CD4-positive, alpha-beta T cell treated with Interleukin-6 at 100 ng/mL for 8 hours (primary cell): ENCODE measurements around the gene ZNF419.
"Not testable (repeated sequence)": the region's sequence is repeated elsewhere in the genome, so short reads cannot be mapped to it uniquely, and the experiment has no call there.

Experiments
- DNase-seq: peaks from one replicate; pipeline ENCODE4 v3.0.0-alpha.2; 2020; ENCODE audit warnings: mixed read lengths, low spot score

ZNF419 gene

GRCh38 chr19:57487477-57488298, at the start of gene ZNF419:
Gene ZNF419, plus strand, starts transcription at chr19:57487750. Its CDS starts 201 bp downstream, at chr19:57487951.
- peak; percentile 94 for DNase-seq

GRCh38 chr19:57437931-57438330, 49.6 kb upstream of the ZNF419 start:
- no peak for DNase-seq

GRCh38 chr19:57438925-57439324, 48.6 kb upstream of the ZNF419 start:
- no peak for DNase-seq

DNA sequence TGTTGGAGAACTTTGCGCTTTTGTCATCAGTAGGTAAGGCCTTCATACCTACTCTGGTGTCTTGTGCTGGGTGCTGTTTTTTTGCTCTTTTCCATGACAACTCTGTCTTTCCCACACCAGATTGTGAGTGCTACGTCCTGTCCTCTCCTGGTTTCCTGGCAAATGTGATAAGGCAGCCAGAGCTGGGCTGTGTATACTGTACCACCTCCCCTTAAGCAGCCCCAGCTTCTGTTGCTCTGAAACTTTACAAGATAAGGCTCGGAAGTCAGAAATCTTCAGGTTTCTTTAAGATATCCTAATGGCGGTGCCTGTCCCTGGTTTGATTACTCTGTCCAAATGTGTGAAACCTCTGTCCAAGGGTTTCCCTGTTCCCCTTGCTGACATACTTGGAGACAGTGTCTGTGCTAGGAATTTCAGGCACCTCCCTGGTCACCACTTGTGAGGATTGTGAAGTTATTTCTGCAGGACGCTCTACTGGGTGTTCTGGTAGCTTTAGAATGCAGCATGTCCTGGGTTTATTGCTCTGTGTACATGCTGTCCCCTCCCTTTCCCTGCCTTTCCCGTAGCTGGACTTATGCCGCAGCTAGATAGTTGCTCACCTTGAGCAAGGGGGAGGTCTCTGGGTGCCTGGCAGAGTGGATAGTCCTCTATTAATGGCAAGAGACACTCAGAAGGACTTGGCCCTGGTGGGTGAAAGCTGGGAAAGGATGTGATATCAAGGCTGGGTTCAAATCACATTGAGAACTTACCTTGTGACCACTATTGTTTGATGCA, 45.4 kb upstream of the ZNF419 start:
- no peak for DNase-seq

DNA sequence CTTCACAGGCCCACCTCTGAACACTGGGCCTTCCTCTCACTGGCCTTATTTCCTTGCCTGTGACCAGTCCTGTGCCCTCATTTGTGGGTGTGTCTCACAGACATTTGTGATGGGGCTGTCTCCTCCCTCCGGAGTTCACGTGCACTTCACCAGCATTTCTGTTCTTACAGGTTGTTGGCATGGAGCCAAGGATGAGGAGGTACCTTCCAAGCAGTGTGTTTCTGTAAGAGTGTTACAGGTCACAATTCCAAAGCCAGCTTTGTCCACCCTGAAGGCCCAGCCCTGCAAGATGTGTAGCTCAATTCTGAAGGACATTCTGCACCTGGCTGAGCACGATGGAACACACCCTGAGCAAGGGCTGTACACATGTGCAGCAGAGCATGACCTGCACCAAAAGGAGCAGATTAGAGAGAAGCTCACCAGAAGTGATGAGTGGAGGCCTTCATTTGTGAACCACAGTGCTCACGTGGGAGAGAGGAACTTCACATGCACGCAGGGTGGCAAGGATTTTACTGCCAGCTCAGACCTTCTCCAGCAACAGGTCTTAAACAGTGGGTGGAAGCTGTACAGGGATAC, 44.3 kb upstream of the ZNF419 start:
- no peak for DNase-seq

DNA sequence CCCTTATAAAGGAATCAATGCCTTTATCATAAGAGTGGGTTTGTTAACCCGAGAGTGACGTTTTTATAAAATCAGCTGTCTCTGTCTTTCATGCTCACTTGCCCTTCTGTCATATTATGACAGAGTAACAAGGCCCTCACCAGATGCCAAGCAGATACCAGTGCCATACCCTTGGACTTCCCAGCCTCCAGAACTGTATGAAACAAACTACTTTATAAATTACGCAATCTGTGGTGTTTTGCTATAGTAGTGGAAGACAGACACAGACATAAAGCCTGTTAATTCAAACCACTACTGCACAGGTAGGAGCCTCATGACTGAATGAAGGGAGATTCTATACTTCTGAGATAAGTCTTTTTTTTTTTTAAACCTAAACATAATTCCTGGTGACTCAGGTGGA, 35.2 kb upstream of the ZNF419 start:
- DNase-seq = no peak

DNA sequence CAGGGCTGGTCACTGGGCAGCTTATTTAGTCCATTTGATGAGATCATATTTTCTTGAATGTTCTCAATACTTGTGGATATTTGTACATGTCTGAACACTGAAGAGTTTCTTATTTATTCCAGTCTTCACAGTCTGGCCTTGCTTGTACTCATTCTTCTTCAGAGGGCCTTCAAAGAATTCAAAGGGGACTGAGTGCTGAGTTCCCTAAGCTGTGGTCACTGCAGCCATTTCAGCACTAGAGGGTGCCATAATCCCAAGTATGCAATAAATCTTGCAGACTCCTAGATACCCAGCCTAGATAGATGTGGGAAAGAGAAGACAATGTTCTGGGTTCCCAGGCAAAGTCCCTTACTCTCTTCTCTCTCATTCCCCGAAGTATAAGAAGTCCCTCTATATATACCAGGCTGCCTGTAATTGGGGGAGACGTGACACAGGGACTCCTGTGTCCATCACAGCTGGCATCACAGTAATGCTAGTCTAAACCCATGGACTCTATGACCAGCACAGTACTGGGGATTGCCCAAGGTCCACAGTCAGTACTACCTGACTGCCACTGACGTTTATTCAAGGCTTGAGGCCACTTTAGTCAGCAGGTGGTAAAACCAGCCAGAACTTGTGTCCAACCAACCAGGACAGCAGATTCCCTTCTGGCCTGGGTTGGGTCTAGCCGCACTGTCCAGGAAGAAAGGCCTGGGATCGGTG, 21.7 kb upstream of the ZNF419 start:
- DNase-seq = no peak

DNA sequence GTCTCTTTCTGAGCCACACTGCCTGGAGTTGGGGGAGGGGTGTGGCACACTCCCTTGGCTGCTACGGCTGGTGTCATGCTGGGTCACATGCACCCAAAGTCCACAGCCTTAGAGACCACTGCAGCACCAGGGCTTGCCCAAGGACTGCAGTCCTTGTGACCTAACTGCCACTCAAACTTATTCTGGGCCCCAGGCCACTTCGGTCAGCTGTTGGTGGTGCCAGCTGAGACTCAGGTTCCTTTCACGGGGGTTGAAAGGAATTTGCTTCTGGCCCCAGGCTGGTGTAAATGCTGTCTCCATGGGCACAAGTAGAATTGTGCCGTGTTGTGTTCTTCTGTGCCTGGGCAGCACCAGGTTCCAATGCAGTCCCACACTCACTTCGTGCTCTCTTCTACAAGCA, 21.1 kb upstream of the ZNF419 start:
- DNase-seq = no peak

DNA sequence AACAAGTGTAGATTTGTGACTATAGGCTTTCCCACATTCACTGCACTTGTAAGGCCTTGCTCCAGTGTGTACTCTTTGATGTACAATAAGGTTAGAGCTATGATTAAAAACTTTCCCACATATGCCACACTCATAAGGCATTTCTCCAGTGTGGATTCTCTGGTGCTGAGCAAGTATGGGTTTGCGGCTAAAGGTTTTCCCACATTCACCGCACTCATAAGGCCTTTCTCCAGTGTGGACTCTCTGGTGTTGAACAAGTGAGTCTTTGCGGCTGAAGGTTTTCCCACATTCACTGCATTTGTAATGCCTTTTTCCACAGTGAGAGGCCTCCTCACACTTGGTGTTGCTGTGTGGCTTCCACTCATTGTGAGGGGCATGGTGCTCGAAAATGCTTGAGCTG, 13.9 kb upstream of the ZNF419 start:
- DNase-seq = no peak

DNA sequence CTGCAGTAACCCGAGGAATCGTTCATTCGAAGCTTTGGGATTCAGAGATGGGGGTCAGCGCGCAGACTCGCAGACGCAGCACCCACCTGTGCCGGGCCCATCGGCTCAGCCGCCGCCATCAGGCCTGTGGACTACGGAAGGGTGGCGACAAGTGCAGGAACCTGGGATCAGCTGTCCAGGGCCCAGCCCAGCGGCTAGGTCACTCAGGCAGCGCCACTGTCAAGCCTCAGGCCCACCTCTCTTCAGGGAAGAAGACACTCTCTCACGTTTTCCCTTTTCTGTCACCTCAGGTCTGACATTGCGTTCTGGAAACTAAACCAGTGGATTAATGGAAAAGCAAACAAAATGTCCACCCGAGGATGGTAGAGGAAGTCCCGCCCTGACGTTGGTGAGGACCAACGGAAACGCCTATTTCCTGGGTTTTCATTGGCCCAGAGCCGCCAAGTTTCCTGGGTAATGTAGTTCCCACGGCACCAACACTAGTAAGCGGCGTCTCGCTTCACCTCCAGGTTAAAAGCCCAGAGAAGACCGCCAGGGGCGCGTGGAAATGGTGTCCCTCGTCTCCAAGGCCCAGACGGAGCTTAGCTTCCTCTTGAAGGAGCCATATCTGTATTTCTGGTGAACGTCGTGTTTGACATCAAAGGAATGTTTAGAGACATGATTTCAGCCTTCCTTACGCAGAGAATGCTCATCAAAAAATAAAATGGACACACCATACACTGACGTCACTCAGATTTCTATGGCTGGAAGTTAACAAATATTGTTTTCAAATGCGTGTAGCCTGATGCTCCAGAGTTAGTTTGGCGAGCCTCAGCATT, 10.2 kb upstream of the ZNF419 start, which contains the start of gene ZNF772:
Gene ZNF772, minus strand, starts transcription at position 376 of the 818 bp plus-strand sequence. Its CDS starts 257 bp downstream, at position 119.
- DNase-seq = peak; percentile 92

- not testable (repeated sequence) for DNase-seq
Measured at GRCh38 chr19:57488299-57488644, 722 bp downstream of the ZNF419 start.

DNA sequence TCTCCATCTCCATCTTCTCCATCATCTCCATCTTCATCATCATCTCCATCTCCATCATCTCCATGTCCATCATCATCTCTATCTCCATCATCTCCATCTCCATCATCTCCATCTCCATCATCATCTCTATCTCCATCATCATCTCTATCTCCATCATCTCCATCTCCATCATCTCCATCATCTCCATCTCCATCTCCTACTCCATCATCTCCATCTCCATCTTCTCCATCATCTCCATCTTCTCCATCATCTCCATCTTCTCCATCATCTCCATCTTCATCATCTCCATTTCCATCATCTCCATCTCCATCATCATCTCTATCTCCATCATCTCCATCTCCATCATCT, 11.8 kb downstream of the ZNF419 start:
- not testable (repeated sequence) for DNase-seq

DNA sequence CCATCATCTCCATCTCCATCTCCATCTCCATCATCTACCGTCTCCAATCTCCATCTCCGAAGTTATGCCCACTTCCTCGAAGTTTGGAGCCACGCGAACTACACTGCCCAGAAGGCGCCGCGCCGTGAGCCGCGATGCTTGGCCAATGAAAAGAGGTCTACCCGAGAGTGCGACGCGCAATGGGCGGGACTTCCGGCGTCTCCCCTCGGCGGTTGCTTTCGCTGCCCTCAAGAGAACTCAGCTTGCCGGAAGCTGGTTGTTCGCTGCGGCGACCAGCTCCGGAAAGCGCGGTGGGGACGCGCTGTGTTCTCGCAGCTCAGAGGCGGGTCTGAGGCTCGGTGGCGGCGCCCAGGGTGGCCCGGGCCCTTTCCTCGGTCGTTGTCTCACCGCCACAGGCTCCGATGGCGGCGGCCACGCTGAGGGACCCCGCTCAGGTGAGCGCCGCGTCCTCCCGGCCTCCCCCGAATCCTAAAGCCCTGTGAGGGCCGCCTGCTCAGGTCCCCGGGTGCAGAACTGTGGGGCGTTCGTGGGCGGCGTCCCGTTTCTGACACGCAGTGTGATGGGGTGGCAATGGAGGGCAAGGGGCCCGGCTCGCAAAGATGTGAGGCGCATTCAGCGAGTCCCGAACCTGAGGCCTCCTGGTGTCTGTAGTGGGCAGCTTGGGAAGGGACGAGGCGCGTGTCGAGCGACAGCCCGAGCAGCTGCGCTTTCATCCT, 12.3 kb downstream of the ZNF419 start, which contains the start of gene ZNF773:
Gene ZNF773, plus strand, starts transcription at position 259 of the 716 bp plus-strand sequence. Its CDS starts 143 bp downstream, at position 402.
- peak; percentile 97 for DNase-seq

- not testable (repeated sequence) for DNase-seq
Measured at GRCh38 chr19:57500400-57500799, 12.8 kb downstream of the ZNF419 start.

GRCh38 chr19:57506163-57506562, 18.6 kb downstream of the ZNF419 start:
- DNase-seq = no peak

GRCh38 chr19:57511484-57511883, 23.9 kb downstream of the ZNF419 start:
- no peak for DNase-seq

DNA sequence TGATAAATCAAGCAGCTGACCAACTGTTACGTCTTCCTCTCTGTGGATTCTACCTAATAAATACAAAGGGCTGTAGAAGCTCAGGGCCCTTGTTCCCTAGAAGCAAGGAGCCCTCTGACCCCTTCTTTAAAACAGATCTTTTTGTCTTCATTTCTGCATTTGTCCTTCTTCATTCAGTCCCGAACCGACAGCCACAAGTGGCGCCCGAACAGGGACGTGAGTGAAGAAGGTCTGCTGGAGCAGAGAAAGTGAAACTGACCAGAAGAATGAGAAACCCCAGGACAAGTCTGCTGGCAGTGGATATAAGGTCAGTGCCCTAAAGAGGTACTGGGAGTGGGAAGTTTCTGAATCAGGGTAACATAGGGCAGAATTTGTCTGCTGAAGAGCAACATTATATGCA, 25.3 kb downstream of the ZNF419 start:
- DNase-seq = no peak

DNA sequence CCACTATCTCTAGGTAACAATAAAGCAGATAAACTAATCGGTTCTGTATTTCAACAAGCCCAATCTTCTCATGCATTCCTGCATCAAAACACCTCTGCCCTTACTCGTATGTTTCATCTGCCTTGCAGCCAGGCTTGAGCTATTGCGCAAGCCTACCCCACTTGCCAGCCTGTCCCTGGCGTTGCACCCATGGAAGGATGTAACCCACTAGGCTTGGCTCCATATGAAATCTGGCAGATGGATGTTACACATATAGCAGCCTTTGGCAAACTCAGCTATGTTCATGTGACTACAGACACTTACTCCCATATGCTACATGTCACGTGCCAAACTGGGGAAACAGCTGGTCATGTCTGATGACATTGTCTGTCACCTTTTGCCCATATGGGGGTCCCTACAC, 27.7 kb downstream of the ZNF419 start:
- DNase-seq = no peak

- DNase-seq = not testable (repeated sequence)
Measured at GRCh38 chr19:57518021-57518420, 30.5 kb downstream of the ZNF419 start.

DNA sequence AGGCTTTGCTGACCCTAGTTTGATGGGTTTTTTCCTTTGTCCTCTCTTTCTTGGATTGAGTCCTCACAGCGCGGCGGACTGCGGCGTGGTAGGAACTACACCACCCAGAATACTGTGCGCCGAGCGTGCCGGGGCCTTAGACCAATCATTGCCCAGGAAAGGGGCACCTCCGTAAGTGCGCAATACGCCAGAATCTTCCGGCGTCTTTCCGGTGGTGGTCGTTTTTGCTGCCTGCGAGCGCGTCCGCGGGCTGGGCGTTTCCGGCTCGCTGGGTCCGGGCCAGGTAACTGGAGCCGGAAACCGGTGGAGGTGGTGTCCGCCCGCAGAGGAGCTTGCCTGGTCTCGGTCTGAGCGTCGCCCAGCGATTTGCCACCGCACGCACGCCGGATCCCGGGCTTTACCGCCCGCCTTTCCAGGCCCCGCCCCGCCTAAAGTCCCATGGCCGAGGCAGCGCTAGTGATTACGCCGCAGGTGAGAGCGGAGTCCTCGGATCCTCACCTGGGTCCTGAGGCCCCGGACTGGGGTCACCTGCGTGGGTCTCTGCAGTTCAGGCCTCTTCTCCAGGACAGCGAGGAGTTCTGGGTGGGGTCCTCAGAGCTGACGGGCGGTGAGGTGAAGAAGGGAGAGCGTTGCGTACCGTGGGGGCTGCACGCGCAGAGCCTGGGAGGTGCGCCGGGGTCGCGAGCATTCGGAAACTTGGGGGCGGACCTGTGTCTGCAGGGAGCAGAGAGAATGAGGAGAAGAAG, 39.8 kb downstream of the ZNF419 start, which contains the start of gene ZNF549:
Gene ZNF549, plus strand, starts transcription at position 221 of the 746 bp plus-strand sequence. Its CDS starts 218 bp downstream, at position 439.
- DNase-seq = peak; percentile 90
